Muscle of arm (tissue), 12 donors: ENCODE measurements around the gene LARP1. TPM values are rescaled to one million over a fixed set of nuclear protein-coding genes. Genes with fewer than 3 reads are reported as not detected.
A peak's percentile ranks its signal among the peaks of the same experiment; 100 is the strongest.

ENCODE experiments used
- DNase-seq: peaks from one replicate; pipeline ENCODE4 v3.0.0-alpha.2; 2013
- polyA plus RNA-seq, 12 donors: library from polyadenylated mRNA; unstranded; fragments of 120-200 nt; gene quantifications; one replicate each; pipeline ENCODE4 v1.2.1, GENCODE V29; 2013; ENCODE audit not compliant: insufficient read length in 12 of 12

Gene LARP1
- polyA plus RNA-seq, 12 donors, result 79.0 to 335 (median 92.7) TPM

DNA sequence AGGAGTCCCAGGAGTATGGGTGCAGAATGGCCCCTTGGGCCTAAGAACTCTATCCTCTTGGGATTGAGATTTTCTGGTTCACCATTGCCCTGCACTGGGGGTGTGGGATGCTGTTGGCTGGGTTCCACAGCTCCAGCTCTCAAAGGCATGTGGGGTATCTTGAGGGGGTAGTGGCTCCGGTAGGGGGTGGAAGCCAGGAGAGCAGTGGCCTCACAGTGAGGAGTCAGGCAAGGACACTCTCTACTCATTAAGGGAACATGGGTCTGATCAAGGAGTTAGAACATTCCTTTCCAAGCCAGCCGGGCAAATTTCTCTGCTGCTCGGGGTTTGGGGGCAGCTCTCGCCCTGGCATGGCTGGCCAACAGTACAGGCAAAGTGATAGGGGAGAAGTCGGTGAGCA, 33.0 kb downstream of the LARP1 start:
- DNase-seq, result no peak

DNA sequence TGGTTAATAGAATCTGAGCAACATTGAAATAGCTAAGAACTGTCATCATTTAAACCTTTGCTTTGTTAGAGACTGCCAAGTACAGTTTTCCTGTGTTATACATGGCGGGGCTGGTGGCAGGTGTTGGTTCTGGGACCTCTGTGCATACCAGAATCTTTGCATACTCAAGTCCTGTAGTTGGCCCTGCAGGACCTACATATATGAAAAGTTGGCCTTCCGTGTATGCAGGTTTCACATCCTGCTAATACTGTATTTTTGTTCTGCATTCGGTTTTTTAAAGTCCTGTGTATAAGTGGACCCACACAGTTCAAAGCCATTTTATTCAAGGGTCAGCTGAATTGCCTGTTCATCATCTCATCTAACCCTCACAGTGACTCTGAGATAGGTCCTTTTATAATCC, 36.4 kb downstream of the LARP1 start:
- no peak for DNase-seq

- no peak for DNase-seq
These were observed 38.7 kb downstream of the LARP1 start for GRCh38 chr5:154793599-154794524.

- DNase-seq, result no peak
These were observed 39.5 kb downstream of the LARP1 start for GRCh38 chr5:154794525-154795234.

GRCh38 chr5:154795235-154795596, 40.0 kb downstream of the LARP1 start:
- no peak for DNase-seq

DNA sequence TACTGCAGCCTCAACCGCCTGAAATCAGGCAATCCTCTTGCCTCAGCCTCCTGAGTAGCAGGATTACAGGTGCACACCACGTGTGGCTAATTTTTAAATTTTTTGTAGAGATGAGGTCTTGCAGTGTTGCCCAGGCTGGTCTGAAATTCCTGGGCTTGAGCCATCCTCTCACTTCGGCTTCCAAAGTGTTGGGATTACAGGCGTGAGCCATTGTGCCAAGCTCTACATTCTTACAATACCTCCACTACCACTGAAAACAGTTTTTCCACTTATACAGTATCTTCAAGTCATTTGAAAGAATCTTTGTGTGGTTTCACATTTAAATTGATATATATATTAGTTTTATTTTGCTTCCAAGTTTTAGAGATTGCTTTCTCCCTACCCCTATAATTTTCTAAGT, 42.6 kb downstream of the LARP1 start:
- DNase-seq, result no peak

GRCh38 chr5:154800582-154800981, 45.4 kb downstream of the LARP1 start:
- no peak for DNase-seq

DNA sequence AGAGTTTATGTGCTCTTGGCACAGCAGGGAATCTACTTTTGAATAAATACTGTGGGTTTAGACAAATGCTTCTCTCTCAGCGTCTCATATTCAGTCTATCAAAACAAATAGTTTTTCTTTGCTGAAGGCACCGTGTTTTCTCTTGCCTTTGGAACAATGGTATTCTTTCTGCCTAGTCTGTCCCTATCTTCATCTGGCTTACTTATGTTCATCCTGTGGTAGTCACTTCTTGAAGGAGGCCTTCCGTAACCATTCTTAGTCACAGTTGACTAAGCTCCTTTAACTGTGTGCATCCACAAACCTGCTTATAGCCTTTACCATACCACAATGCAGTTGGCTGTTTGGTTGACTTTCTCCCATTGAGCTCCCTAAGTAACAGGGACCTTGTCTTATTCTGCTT, 45.9 kb downstream of the LARP1 start:
- DNase-seq, result no peak

- no peak for DNase-seq
These were observed 46.9 kb downstream of the LARP1 start for GRCh38 chr5:154802050-154802449.

- DNase-seq, result no peak
These were observed 51.0 kb downstream of the LARP1 start for GRCh38 chr5:154806176-154806575.

DNA sequence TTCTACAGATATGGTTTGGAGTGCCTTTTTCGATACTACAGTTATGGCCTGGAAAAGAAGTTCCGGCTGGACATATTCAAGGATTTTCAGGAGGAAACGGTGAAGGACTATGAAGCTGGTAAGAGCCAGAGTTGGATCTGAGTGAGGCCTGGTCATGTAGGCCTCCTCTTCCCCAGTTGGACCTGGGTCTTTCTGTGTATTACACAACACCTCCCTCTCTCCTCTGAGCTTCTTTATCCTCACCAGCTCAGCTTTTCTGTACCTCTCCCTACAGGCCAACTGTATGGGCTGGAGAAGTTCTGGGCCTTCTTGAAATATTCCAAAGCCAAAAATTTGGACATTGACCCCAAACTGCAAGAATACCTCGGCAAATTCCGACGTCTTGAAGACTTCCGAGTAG, 56.1 kb downstream of the LARP1 start:
- no peak for DNase-seq

GRCh38 chr5:154811653-154812465, 56.7 kb downstream of the LARP1 start:
- DNase-seq, result peak; percentile 56

DNA sequence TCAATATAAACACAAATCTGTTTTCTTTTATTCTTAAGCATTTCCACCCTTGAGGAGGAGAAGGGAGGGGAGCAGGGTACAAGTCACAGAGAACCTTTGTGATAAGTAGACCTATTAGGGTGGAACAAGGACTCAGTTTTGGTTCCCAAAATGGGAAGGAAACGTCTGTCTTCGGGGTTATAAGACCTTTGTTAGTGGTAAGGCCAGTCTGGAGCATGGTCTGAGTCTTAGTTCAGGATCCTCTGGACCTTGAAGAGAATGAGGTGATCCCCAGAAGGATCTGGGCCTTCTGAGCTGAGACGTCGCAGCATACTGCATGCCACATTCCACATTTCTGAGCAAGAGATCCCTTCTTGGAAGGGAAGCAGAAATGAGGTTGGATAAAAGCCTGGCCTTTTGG, 58.0 kb downstream of the LARP1 start:
- no peak for DNase-seq

DNA sequence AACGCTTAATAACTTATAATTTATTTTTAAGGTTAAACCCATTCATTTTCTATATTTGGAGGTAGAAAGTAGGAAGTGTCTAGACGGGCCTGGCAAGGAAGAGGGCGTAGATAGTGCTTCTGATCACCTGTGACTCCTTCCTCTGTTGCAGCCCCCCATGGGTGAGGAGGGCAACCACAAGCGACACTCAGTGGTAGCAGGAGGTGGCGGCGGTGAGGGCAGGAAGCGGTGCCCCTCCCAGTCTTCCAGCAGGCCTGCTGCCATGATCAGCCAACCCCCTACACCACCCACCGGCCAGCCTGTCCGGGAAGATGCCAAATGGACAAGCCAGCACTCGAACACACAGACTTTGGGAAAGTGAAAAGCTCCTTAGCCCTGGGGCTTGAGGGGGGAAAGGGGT, 58.6 kb downstream of the LARP1 start:
- DNase-seq, result no peak

DNA sequence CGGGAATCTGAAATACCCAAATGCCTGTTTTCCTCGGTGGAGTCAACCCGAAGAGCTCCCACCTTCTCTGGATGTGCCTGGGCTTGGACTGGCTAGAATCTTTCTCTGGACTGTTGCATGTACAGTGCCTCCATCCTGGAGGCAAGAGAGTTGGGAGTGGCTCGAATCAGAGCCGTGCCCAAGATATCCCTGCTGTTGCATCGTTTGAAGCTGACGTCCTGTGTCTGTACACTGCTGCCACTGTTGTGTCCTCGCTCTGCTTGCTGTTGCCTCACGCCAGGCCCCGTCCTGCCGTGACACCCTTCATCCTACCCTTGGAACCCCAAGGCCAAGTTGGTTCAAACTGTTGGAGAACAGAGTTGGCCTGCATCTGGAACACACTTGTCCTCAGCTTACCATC, 59.8 kb downstream of the LARP1 start:
- DNase-seq, result no peak

DNA sequence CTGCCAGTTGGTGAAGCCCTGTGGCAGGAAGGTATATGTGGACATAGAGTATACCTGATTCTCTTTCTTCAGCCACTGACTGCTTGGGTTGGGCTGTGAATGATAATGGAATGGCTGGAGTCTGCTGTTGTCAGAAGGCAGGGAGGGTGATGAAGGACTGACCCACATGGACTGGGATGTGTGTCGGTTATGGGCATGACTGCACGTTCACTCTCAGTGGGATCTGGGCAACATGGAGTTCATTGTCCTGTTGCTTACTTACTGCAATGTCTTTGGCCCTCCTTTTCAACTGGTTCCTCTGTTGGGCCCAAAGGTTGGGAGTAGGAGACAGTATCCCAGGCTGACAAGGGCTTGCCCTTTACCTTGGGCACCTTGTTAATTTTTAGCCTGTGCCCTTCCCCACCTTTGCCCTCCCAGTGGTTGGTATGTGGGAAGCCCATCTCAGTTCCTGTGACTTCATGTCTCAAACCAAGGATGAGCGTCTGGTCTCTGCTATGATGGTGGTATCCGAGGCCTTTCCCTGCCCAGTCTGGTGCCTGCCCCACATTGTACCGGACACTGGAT, 60.6 kb downstream of the LARP1 start:
- no peak for DNase-seq

DNA sequence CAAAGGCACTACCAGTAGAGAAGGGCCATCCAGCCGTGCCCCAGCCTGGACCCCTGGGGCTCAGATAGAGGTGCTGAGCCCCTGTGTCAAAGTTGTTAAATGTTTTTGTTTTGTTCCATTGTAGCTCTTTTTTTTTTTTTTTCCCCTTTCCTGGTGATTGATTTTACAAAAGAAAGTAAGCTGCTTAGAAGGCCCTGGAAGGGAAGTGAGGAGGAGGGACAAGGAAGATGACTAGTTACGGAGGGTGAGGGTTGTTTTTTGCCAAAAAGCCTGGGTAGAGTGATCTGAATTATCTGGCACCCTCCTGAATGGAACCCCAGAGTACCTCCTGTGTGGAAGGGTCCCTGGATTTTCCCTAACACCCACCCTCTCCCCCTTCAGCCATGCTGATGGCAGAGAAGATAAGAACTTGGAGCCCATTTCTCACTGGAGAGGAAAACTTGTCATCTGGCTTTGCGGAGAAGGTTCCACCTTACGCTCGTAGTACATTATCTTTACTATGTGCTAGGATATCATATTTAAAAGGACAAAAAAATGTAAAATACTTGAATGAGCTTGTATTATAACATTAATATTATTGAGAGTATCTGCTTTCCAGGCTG, 61.8 kb downstream of the LARP1 start:
- no peak for DNase-seq

GRCh38 chr5:154817815-154818214, 62.6 kb downstream of the LARP1 start:
- DNase-seq, result no peak

DNA sequence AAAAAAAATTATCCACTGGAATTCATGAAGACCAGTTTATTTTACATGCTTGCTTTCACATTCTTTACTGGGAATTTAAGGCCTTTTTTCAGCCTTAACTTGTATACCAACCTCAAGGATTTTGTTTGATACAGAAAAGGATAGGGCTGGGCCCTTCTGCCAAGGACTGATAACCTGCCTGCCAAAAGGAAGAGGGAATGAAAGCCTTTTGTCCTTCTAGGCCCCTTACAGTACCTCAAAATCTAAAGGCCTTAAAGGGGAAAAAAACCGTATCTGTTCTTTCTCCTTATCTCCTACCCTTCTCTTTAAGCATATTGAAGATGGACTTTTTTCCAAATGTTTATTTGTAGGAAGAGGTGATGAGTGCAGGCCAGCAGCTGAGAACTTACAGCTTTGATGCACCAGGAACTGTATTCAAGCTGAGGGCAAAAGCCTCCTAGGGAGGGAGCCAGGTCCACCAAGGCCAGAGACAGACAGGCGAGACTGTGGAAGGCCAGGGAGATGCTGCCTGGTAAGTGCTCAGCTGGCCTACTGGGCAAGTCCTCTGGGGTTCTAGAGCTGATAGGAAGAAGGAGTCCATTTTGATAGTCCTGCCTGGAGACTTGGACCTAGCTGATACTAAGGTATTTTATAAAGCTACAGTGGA, 63.4 kb downstream of the LARP1 start:
- no peak for DNase-seq

- no peak for DNase-seq
These were observed 64.4 kb downstream of the LARP1 start for GRCh38 chr5:154819546-154819945.

DNA sequence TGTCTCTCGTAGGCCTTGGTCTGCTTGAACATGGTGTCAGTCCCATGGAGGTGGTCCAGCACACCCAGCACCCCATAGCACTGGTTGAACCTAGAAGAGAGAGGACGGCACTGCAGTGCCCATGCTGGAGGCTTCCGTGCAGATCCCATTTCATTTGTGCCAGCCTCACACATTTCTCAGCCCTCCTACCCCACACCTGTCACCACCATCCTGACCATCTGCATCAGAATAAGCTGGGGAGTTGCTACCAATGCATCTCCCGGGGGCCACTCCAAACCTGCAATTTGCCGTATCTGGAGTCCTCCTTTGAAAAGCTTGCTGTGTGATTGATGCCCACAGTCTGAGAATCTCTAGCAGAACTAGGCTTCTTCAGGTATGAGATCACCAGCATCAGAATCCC, 65.2 kb downstream of the LARP1 start:
- DNase-seq, result no peak
